WTC11 (cell line): ENCODE measurements around the gene DDX11. TPM values are rescaled to one million over a fixed set of nuclear protein-coding genes. Genes with fewer than 3 reads are reported as not detected.

Experiments
- ATAC-seq: fragments of 200-7000 bp; cut with Tn5 transposase; 2 replicates; pipeline ENCODE4 v1.10.0; 2021; ENCODE audit warnings: mild to moderate bottlenecking, moderate library complexity
- CTCF ChIA-PET: fragments of 300-600 bp; sonication (Branson Sonifier 250); formaldehyde crosslinking; loops from one replicate; lab custom pipeline; 2021; ENCODE audit warnings: antibody characterized with exemption; lab: Charles Lee
- POLR2A ChIA-PET: fragments of 350-600 bp; sonication (Branson Sonifier 250); formaldehyde crosslinking; loops from one replicate; lab custom pipeline; 2021; ENCODE audit warnings: antibody characterized with exemption; lab: Charles Lee
- DNase-seq: peaks from one replicate; pipeline ENCODE4 v3.0.0; 2021; ENCODE audit warnings: low spot score
- H3K27ac Mint-ChIP-seq: 2 replicates; pipeline ENCODE4 v1.8.0; 2021; ENCODE audit warnings: mixed read lengths
- H3K27me3 Mint-ChIP-seq: 2 replicates; pipeline ENCODE4 v1.8.0; 2021; ENCODE audit warnings: low read depth, mild to moderate bottlenecking, moderate library complexity, mixed read lengths
- H3K36me3 Mint-ChIP-seq: 2 replicates; pipeline ENCODE4 v1.8.0; 2021; ENCODE audit warnings: mixed read lengths
- H3K4me1 Mint-ChIP-seq: 2 replicates; pipeline ENCODE4 v1.8.0; 2022; ENCODE audit warnings: mixed read lengths
- H3K4me3 Mint-ChIP-seq: 2 replicates; pipeline ENCODE4 v1.8.0; 2021; ENCODE audit warnings: mild to moderate bottlenecking, moderate library complexity, mixed read lengths
- H3K9me3 Mint-ChIP-seq: 2 replicates; pipeline ENCODE4 v1.8.0; 2021; ENCODE audit warnings: mixed read lengths
- ESRRA ChIP-seq: sonication (generic); formaldehyde crosslinking; IDR thresholded peaks from 2 replicates; pipeline ENCODE4 v1.8.1; 2022; ENCODE audit warnings: mild to moderate bottlenecking, missing genetic modification reagents, borderline replicate concordance
- HMGA2 ChIP-seq: fragments of 250-450 bp; sonication (Bioruptor Pico); IDR thresholded peaks from 2 replicates; pipeline ENCODE4 v1.4.0; 2021; ENCODE audit warnings: mild to moderate bottlenecking, moderate library complexity
- MXD4 ChIP-seq: fragments of 250-450 bp; sonication (Bioruptor Pico); IDR thresholded peaks from 2 replicates; pipeline ENCODE4 v1.8.0; 2021; ENCODE audit warnings: mild to moderate bottlenecking, moderate library complexity, borderline replicate concordance
- NFE2L1 ChIP-seq: sonication (generic); formaldehyde crosslinking; IDR thresholded peaks from 2 replicates; pipeline ENCODE4 v1.8.1; 2023; ENCODE audit warnings: missing genetic modification reagents
- NR3C1 ChIP-seq: sonication (generic); formaldehyde crosslinking; conservative IDR thresholded peaks from 2 replicates; pipeline ENCODE4 v1.8.1; 2023; ENCODE audit warnings: low read depth, mild to moderate bottlenecking, missing genetic modification reagents
- TEAD1 ChIP-seq: sonication (generic); formaldehyde crosslinking; IDR thresholded peaks from 2 replicates; pipeline ENCODE4 v1.8.0; 2022; ENCODE audit warnings: mild to moderate bottlenecking, missing genetic modification reagents
- TP53 ChIP-seq: sonication (generic); formaldehyde crosslinking; IDR thresholded peaks from 2 replicates; pipeline ENCODE4 v1.8.1; 2023; ENCODE audit warnings: mild to moderate bottlenecking, missing genetic modification reagents
- ZNF263 ChIP-seq: sonication (generic); formaldehyde crosslinking; IDR thresholded peaks from 2 replicates; pipeline ENCODE4 v1.8.1; 2022; ENCODE audit warnings: low read depth, mild to moderate bottlenecking, moderate library complexity, missing genetic modification reagents
- total RNA-seq: library from RNA; stranded (reverse); gene quantifications from 3 replicates; pipeline ENCODE4 v1.2.3, GENCODE V29; 2021
- TF ChIP-seq, protein P1 (sequence below): sonication (generic); formaldehyde crosslinking; IDR thresholded peaks from 2 replicates; pipeline ENCODE4 v1.8.1; 2023; ENCODE audit warnings: mild to moderate bottlenecking, missing genetic modification reagents
- TF ChIP-seq, protein P2 (sequence below): sonication (generic); formaldehyde crosslinking; IDR thresholded peaks from 2 replicates; pipeline ENCODE4 v1.8.0; 2023; ENCODE audit warnings: mild to moderate bottlenecking, missing genetic modification reagents
- TF ChIP-seq, protein P3 (sequence below): fragments of 250-450 bp; sonication (Bioruptor Pico); IDR thresholded peaks from 2 replicates; pipeline ENCODE4 v1.9.0; 2021; ENCODE audit warnings: moderate library complexity, mild to moderate bottlenecking, inconsistent platforms, borderline replicate concordance
- TF ChIP-seq, protein P4 (sequence below): fragments of 200-600 bp; IDR thresholded peaks from 2 replicates; pipeline ENCODE4 v1.8.0; 2022; ENCODE audit warnings: antibody characterized with exemption
- TF ChIP-seq, protein P5 (sequence below): sonication (generic); formaldehyde crosslinking; IDR thresholded peaks from 2 replicates; pipeline ENCODE4 v1.8.1; 2023; ENCODE audit warnings: mild to moderate bottlenecking, moderate library complexity, missing genetic modification reagents
- TF ChIP-seq, protein P6 (sequence below): fragments of 250-450 bp; sonication (Bioruptor Pico); IDR thresholded peaks from 2 replicates; pipeline ENCODE4 v1.9.0; 2021; ENCODE audit warnings: mild to moderate bottlenecking, borderline replicate concordance
- TF ChIP-seq, protein P7 (sequence below): fragments of 250-450 bp; sonication (Bioruptor Pico); IDR thresholded peaks from 2 replicates; pipeline ENCODE4 v1.9.0; 2021; ENCODE audit warnings: mild to moderate bottlenecking

DDX11 gene
- total RNA-seq, 1 experiment from 2014 or later = 219 TPM

DNA sequence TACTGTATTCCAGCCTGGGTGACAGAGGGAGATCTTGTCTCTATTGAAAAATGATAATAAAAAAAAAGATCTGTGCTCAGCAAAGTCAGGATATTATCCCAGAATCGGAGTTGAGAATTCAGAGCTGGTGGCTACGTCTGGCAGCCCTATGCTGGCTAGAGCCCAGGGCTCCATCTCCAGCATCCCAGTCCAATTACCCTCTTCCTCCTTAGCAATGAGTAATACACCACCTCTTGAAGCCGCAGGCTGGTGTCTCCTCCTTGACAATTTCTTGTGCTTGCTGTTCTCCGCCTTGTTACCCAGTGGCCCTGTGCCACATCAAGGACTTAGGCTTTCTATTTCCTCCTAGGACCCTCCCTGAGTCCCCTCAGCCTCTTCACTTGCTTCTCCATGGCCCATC is 38.4 kb upstream of the DDX11 start:
- Mint-ChIP-seq H3K27me3 (peaks cover 3% of the 10 kb centered on the region; the same call in 1 of the 2 replicates), H3K9me3 (no peaks in the 10 kb centered on the region), H3K4me3 (no peak overlapping the region), H3K4me1 (no peaks in the 10 kb centered on the region), H3K36me3 (no peaks in the 10 kb centered on the region)
- ChIA-PET POLR2A (no interaction called here), CTCF (interaction anchor here (0.8 to 1.8 kb wide), 4 partner anchors 13 to 237 kb away, joined by 3 to 5 read pairs (median 3); no protein-coding TSS in a partner anchor)
- DNase-seq (no peak), ATAC-seq (no peak)
- TF ChIP-seq, protein P1, sequence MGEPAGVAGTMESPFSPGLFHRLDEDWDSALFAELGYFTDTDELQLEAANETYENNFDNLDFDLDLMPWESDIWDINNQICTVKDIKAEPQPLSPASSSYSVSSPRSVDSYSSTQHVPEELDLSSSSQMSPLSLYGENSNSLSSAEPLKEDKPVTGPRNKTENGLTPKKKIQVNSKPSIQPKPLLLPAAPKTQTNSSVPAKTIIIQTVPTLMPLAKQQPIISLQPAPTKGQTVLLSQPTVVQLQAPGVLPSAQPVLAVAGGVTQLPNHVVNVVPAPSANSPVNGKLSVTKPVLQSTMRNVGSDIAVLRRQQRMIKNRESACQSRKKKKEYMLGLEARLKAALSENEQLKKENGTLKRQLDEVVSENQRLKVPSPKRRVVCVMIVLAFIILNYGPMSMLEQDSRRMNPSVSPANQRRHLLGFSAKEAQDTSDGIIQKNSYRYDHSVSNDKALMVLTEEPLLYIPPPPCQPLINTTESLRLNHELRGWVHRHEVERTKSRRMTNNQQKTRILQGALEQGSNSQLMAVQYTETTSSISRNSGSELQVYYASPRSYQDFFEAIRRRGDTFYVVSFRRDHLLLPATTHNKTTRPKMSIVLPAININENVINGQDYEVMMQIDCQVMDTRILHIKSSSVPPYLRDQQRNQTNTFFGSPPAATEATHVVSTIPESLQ = no peak
- no peak for TF ChIP-seq NFE2L1 (CRISPR knock-in tag)
- no peak for TF ChIP-seq TP53 (CRISPR knock-in tag)
- TF ChIP-seq ZNF263 (CRISPR knock-in tag) = no peak
- TF ChIP-seq NR3C1 (CRISPR knock-in tag) = no peak
- TF ChIP-seq, all 79 proteins: peak for 0
- H3K27ac Mint-ChIP-seq = no peak overlapping the region

DNA sequence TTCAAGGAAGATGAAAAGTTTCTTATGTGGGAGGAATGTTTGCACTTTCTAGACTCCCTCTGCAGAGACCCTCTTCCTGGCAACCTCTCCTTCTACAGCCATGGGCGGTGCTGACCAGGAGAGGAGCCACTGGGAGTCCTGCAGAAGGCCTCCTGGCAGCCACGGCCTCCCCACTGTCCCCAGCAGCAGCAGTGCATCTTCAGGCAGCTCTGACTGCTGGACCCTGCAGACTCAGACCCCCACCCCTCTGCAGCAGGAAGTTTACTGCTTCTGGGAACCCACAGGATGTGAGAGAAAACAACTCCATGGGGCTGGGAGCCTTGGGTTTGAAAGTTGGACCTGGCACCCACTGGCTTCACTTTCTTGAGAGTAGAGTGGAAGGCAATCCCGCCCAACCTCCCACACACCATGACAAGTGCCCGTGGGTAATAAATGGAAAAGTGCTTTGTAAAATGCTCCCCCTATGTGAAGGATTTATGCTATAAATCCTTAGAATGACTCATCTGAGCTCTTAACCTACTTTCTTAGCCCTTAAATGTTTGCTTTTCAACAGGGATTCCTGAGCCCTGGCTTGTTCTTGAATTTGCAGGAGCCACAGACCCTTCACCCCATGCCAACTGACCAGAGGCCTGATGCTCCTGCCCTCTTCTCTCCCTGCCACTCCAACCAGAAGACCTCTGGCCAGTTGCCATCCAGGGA is 37.5 kb upstream of the DDX11 start:
- POLR2A ChIA-PET = no interaction called here
- CTCF ChIA-PET = interaction anchor here (1.0 to 1.7 kb wide), 2 partner anchors 185 to 236 kb away, joined by 3 read pairs; no protein-coding TSS in a partner anchor

More for the DNA sequence above, 37.5 kb upstream of the DDX11 start:
- no peaks in the 10 kb centered on the region for H3K36me3 Mint-ChIP-seq
- no peak for DNase-seq
- ATAC-seq = no peak
- TF ChIP-seq TEAD1 (CRISPR knock-in tag) = no peak
- TF ChIP-seq, protein P2, sequence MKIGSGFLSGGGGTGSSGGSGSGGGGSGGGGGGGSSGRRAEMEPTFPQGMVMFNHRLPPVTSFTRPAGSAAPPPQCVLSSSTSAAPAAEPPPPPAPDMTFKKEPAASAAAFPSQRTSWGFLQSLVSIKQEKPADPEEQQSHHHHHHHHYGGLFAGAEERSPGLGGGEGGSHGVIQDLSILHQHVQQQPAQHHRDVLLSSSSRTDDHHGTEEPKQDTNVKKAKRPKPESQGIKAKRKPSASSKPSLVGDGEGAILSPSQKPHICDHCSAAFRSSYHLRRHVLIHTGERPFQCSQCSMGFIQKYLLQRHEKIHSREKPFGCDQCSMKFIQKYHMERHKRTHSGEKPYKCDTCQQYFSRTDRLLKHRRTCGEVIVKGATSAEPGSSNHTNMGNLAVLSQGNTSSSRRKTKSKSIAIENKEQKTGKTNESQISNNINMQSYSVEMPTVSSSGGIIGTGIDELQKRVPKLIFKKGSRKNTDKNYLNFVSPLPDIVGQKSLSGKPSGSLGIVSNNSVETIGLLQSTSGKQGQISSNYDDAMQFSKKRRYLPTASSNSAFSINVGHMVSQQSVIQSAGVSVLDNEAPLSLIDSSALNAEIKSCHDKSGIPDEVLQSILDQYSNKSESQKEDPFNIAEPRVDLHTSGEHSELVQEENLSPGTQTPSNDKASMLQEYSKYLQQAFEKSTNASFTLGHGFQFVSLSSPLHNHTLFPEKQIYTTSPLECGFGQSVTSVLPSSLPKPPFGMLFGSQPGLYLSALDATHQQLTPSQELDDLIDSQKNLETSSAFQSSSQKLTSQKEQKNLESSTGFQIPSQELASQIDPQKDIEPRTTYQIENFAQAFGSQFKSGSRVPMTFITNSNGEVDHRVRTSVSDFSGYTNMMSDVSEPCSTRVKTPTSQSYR = no peak
- TF ChIP-seq, protein P3, sequence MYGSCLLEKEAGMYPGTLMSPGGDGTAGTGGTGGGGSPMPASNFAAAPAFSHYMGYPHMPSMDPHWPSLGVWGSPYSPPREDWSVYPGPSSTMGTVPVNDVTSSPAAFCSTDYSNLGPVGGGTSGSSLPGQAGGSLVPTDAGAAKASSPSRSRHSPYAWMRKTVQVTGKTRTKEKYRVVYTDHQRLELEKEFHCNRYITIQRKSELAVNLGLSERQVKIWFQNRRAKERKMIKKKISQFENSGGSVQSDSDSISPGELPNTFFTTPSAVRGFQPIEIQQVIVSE = no peak
- TF ChIP-seq MXD4 (CRISPR knock-in tag) = no peak
- no peak for TF ChIP-seq NFE2L1 (CRISPR knock-in tag)
- TF ChIP-seq ESRRA = no peak
- TF ChIP-seq, protein P4, sequence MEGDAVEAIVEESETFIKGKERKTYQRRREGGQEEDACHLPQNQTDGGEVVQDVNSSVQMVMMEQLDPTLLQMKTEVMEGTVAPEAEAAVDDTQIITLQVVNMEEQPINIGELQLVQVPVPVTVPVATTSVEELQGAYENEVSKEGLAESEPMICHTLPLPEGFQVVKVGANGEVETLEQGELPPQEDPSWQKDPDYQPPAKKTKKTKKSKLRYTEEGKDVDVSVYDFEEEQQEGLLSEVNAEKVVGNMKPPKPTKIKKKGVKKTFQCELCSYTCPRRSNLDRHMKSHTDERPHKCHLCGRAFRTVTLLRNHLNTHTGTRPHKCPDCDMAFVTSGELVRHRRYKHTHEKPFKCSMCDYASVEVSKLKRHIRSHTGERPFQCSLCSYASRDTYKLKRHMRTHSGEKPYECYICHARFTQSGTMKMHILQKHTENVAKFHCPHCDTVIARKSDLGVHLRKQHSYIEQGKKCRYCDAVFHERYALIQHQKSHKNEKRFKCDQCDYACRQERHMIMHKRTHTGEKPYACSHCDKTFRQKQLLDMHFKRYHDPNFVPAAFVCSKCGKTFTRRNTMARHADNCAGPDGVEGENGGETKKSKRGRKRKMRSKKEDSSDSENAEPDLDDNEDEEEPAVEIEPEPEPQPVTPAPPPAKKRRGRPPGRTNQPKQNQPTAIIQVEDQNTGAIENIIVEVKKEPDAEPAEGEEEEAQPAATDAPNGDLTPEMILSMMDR = no peak
- TF ChIP-seq, protein P5, sequence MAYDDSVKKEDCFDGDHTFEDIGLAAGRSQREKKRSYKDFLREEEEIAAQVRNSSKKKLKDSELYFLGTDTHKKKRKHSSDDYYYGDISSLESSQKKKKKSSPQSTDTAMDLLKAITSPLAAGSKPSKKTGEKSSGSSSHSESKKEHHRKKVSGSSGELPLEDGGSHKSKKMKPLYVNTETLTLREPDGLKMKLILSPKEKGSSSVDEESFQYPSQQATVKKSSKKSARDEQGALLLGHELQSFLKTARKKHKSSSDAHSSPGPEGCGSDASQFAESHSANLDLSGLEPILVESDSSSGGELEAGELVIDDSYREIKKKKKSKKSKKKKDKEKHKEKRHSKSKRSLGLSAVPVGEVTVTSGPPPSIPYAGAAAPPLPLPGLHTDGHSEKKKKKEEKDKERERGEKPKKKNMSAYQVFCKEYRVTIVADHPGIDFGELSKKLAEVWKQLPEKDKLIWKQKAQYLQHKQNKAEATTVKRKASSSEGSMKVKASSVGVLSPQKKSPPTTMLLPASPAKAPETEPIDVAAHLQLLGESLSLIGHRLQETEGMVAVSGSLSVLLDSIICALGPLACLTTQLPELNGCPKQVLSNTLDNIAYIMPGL (CRISPR knock-in tag) = no peak
- TF ChIP-seq, protein P6, sequence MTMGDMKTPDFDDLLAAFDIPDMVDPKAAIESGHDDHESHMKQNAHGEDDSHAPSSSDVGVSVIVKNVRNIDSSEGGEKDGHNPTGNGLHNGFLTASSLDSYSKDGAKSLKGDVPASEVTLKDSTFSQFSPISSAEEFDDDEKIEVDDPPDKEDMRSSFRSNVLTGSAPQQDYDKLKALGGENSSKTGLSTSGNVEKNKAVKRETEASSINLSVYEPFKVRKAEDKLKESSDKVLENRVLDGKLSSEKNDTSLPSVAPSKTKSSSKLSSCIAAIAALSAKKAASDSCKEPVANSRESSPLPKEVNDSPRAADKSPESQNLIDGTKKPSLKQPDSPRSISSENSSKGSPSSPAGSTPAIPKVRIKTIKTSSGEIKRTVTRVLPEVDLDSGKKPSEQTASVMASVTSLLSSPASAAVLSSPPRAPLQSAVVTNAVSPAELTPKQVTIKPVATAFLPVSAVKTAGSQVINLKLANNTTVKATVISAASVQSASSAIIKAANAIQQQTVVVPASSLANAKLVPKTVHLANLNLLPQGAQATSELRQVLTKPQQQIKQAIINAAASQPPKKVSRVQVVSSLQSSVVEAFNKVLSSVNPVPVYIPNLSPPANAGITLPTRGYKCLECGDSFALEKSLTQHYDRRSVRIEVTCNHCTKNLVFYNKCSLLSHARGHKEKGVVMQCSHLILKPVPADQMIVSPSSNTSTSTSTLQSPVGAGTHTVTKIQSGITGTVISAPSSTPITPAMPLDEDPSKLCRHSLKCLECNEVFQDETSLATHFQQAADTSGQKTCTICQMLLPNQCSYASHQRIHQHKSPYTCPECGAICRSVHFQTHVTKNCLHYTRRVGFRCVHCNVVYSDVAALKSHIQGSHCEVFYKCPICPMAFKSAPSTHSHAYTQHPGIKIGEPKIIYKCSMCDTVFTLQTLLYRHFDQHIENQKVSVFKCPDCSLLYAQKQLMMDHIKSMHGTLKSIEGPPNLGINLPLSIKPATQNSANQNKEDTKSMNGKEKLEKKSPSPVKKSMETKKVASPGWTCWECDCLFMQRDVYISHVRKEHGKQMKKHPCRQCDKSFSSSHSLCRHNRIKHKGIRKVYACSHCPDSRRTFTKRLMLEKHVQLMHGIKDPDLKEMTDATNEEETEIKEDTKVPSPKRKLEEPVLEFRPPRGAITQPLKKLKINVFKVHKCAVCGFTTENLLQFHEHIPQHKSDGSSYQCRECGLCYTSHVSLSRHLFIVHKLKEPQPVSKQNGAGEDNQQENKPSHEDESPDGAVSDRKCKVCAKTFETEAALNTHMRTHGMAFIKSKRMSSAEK (CRISPR knock-in tag) = no peak
- TF ChIP-seq, protein P7, sequence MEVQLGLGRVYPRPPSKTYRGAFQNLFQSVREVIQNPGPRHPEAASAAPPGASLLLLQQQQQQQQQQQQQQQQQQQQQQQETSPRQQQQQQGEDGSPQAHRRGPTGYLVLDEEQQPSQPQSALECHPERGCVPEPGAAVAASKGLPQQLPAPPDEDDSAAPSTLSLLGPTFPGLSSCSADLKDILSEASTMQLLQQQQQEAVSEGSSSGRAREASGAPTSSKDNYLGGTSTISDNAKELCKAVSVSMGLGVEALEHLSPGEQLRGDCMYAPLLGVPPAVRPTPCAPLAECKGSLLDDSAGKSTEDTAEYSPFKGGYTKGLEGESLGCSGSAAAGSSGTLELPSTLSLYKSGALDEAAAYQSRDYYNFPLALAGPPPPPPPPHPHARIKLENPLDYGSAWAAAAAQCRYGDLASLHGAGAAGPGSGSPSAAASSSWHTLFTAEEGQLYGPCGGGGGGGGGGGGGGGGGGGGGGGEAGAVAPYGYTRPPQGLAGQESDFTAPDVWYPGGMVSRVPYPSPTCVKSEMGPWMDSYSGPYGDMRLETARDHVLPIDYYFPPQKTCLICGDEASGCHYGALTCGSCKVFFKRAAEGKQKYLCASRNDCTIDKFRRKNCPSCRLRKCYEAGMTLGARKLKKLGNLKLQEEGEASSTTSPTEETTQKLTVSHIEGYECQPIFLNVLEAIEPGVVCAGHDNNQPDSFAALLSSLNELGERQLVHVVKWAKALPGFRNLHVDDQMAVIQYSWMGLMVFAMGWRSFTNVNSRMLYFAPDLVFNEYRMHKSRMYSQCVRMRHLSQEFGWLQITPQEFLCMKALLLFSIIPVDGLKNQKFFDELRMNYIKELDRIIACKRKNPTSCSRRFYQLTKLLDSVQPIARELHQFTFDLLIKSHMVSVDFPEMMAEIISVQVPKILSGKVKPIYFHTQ = no peak
- TF ChIP-seq HMGA2 (CRISPR knock-in tag) = no peak
- no peak overlapping the region for H3K4me3 Mint-ChIP-seq
- H3K27me3 Mint-ChIP-seq = peaks cover 3% of the 10 kb centered on the region; the same call in 1 of the 2 replicates
- no peaks in the 10 kb centered on the region for H3K9me3 Mint-ChIP-seq
- no peak overlapping the region for H3K27ac Mint-ChIP-seq
- H3K4me1 Mint-ChIP-seq = no peaks in the 10 kb centered on the region
